Suprapubic skin (tissue), 4 donors: ENCODE results near the gene ATPAF2. TPM values are rescaled to one million over a fixed set of nuclear protein-coding genes. Genes with fewer than 3 reads are reported as not detected.

Experiments
- DNase-seq, 2 donors: peaks; one replicate each; pipeline ENCODE4 v3.0.0-alpha.2; 2019; ENCODE audit warnings: low spot score in 2 of 2
- H3K27ac ChIP-seq: fragments of 200-600 bp; sonication (generic); one replicate; pipeline ENCODE4 v1.5.1; 2019
- H3K27me3 ChIP-seq: fragments of 200-600 bp; sonication (generic); one replicate; pipeline ENCODE4 v1.5.1; 2019
- H3K36me3 ChIP-seq: fragments of 200-600 bp; sonication (generic); one replicate; pipeline ENCODE4 v1.5.1; 2019
- H3K4me1 ChIP-seq: fragments of 200-600 bp; sonication (generic); one replicate; pipeline ENCODE4 v1.5.1; 2019
- H3K4me3 ChIP-seq: fragments of 200-600 bp; sonication (generic); one replicate; pipeline ENCODE4 v1.5.1; 2019; ENCODE audit warnings: mild to moderate bottlenecking
- H3K9me3 ChIP-seq: fragments of 200-600 bp; sonication (generic); one replicate; pipeline ENCODE4 v1.5.1; 2019
- CTCF ChIP-seq, 2 donors: fragments of 200-600 bp in 1 of 2; fragments of 450-650 bp in 1 of 2; sonication (generic) in 1 of 2; IDR thresholded peaks; one replicate each; pipeline ENCODE4 v1.5.1; 2016 to 2019; ENCODE audit warnings: antibody characterized with exemption in 2 of 2, mild to moderate bottlenecking in 1 of 2, moderate library complexity in 1 of 2
- EP300 ChIP-seq: sonication (generic); formaldehyde crosslinking; IDR thresholded peaks from one replicate; pipeline ENCODE4 v1.6.1; 2017; ENCODE audit warnings: antibody characterized with exemption
- POLR2A ChIP-seq, 2 donors: fragments of 450-650 bp; IDR thresholded peaks; one replicate each; pipeline ENCODE4 v1.6.1; 2017; ENCODE audit warnings: antibody characterized with exemption in 2 of 2, mild to moderate bottlenecking in 2 of 2, moderate library complexity in 2 of 2
- POLR2AphosphoS5 ChIP-seq, 3 donors: sonication (generic); formaldehyde crosslinking; IDR thresholded peaks; one replicate each; pipeline ENCODE4 v1.6.1; 2017; ENCODE audit warnings: antibody characterized with exemption in 3 of 3
- WGBS: methylation state at CpG from one replicate; pipeline ENCODE4 v1.1.5; 2018; 5-methylcytosine and 5-hydroxymethylcytosine counted together
- total RNA-seq, 4 donors: library from RNA; depleted of rRNA; stranded (reverse); fragments of >200 nt; gene quantifications; one replicate each; pipeline ENCODE4 v1.1.0, GENCODE V29; 2016

Gene ATPAF2
- total RNA-seq, 4 donors from 2014 or later = 18.2 to 41.6 (median 24.2) TPM

DNA sequence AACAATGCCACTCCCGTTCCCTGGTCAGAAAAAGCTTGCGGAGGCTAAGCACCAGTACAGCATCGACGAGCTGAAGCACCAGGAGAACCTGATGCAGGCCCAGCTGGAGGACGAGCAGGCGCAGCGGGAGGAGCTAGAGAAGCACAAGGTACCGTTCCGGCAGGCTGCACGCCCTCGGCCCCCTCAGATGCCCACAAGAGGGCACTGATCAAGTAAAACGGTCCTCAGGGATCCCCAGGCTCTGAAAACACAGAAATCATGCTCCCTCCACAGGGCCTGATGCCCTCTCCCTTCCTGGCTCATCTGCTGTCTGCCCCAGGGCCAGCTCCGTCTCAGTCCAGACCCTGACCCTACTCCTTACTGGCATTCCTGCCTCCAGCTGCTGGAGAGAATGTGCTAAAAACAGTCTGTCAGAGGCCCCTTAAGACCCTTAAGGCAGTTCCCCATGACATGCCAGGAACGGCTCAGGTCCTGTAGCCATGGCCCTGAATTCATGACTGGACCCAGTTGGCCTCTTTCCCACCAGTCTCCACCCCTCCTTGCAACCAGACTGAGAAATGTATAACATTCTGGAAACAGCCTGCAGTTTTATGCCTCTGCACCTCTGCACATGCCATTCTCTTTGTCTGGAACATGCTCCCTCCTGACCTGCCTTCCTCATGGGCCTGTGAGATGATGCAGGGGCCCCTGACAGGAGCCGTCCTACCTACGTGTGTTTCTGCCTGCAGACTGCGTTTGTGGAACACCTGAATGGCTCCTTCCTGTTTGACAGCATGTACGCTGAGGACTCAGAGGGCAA lies 44.5 kb downstream of the ATPAF2 start:
- DNase-seq = no peak
- 67% methylated on average over 10 of the region's 18 CpGs for WGBS
- no peak overlapping the region for H3K4me3 ChIP-seq
- TF ChIP-seq EP300 = no peak
- no peak for TF ChIP-seq POLR2AphosphoS5 (IDR thresholded peaks at IDR 0.05)
- peak in 1 of 2 donors; percentile 17 for TF ChIP-seq CTCF (IDR thresholded peaks at IDR 0.05)
- no peak overlapping the region for H3K27ac ChIP-seq
- no peaks in the 10 kb centered on the region for H3K36me3 ChIP-seq
- H3K9me3 ChIP-seq = no peaks in the 10 kb centered on the region
- peaks cover 20% of the 10 kb centered on the region for H3K4me1 ChIP-seq
- no peaks in the 10 kb centered on the region for H3K27me3 ChIP-seq

DNA sequence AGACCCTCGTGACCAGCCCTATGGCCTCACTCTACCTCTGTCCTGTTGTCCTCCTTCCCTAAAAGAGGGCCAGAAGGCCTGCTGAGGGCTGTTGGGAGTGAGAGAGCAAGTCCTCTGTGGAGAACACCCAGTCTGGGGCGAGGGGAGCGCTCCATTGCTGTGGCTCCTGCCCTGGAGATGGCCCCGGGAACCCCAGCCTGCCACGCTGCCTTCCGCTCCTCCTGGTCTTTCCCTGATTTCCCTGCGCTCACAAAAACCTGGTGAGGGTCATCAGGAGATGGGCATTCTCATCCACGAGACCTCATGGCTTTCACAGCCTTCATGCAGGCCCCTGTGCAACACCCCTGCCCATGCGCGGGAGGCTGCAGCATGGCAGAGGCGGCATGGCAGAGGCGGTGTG lies 45.1 kb downstream of the ATPAF2 start:
- Histone ChIP-seq H3K27me3 (no peaks in the 10 kb centered on the region), H3K4me3 (no peak overlapping the region), H3K27ac (no peak overlapping the region), H3K4me1 (peaks cover 20% of the 10 kb centered on the region), H3K9me3 (no peaks in the 10 kb centered on the region), H3K36me3 (no peaks in the 10 kb centered on the region)
- 89% methylated on average over 10 of the region's 12 CpGs for WGBS
- DNase-seq = no peak
- TF ChIP-seq CTCF (IDR thresholded peaks at IDR 0.05) = no peak
- no peak for TF ChIP-seq POLR2A (IDR thresholded peaks at IDR 0.05)
- no peak for TF ChIP-seq EP300
- TF ChIP-seq POLR2AphosphoS5 (IDR thresholded peaks at IDR 0.05) = no peak

DNA sequence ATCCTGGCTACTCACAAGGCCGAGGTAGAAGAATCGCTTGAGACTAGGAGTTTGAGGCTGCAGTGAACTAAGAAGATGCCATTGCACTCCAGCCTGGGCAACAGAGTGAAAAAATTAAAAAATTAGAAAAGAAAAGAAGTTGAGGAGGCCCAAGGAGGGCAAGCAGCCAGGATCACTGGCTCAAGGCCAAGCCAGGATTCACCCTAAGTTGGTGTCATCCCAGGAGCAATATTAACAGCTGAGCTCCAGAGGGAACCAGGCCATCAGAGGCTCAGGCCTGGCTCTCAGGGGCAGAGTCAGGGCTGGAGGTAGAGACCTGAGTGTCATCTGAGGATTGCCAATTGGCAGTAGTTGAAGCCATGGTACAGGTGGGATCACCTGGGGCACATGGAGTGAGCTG lies 45.6 kb downstream of the ATPAF2 start:
- no peak for DNase-seq
- no peak overlapping the region for H3K27ac ChIP-seq
- H3K27me3 ChIP-seq = no peaks in the 10 kb centered on the region
- TF ChIP-seq EP300 (no peak), POLR2A (IDR thresholded peaks at IDR 0.05) (no peak), POLR2AphosphoS5 (IDR thresholded peaks at IDR 0.05) (no peak), CTCF (IDR thresholded peaks at IDR 0.05) (no peak)
- no peak overlapping the region for H3K4me3 ChIP-seq
- peaks cover 20% of the 10 kb centered on the region for H3K4me1 ChIP-seq
- H3K36me3 ChIP-seq = no peaks in the 10 kb centered on the region
- no peaks in the 10 kb centered on the region for H3K9me3 ChIP-seq
- 81% methylated on average over 2 of the region's 2 CpGs for WGBS

- 52% methylated on average over 2 of the region's 2 CpGs for WGBS
- H3K27ac ChIP-seq = peak overlapping the region; percentile 67
- no peaks in the 10 kb centered on the region for H3K27me3 ChIP-seq
- no peak overlapping the region for H3K4me3 ChIP-seq
- no peaks in the 10 kb centered on the region for H3K9me3 ChIP-seq
- DNase-seq = no peak
- H3K4me1 ChIP-seq = peaks cover 20% of the 10 kb centered on the region
- TF ChIP-seq POLR2A (IDR thresholded peaks at IDR 0.05) = no peak
- no peak for TF ChIP-seq POLR2AphosphoS5 (IDR thresholded peaks at IDR 0.05)
- TF ChIP-seq EP300 = no peak
- TF ChIP-seq CTCF (IDR thresholded peaks at IDR 0.05) = no peak
- no peaks in the 10 kb centered on the region for H3K36me3 ChIP-seq
Measured at GRCh38 chr17:17990282-17990681, 48.7 kb downstream of the ATPAF2 start.

GRCh38 chr17:17989618-17990017 lies 49.4 kb downstream of the ATPAF2 start:
- no peak overlapping the region for H3K27ac ChIP-seq
- TF ChIP-seq CTCF (IDR thresholded peaks at IDR 0.05) (no peak), EP300 (no peak), POLR2A (IDR thresholded peaks at IDR 0.05) (no peak)
- no peak for DNase-seq
- 78% methylated on average over 6 of the region's 10 CpGs for WGBS
- H3K4me1 ChIP-seq = peaks cover 16% of the 10 kb centered on the region
- no peaks in the 10 kb centered on the region for H3K9me3 ChIP-seq
- H3K36me3 ChIP-seq = no peaks in the 10 kb centered on the region
- H3K27me3 ChIP-seq = no peaks in the 10 kb centered on the region
- H3K4me3 ChIP-seq = no peak overlapping the region
